Liver (tissue), 9 donors: ENCODE measurements around the gene TSC1. TPM values are rescaled to one million over a fixed set of nuclear protein-coding genes. Genes with fewer than 3 reads are reported as not detected.
A peak's percentile ranks its signal among the peaks of the same experiment; 100 is the strongest.
"Not testable (repeated sequence)": the region's sequence is repeated elsewhere in the genome, so short reads cannot be mapped to it uniquely, and the experiment has no call there.

Source experiments
- DNase-seq: peaks from one replicate; pipeline ENCODE4 v3.0.0-alpha.2; 2017; ENCODE audit warnings: low spot score
- H3K27ac ChIP-seq, 2 donors: one replicate each; pipeline ENCODE4 v1.7.0; 2013; ENCODE audit warnings: inconsistent platforms in 2 of 2, low read length in 2 of 2, control low read depth in 1 of 2, low read depth in 1 of 2, mild to moderate bottlenecking in 1 of 2
- H3K27me3 ChIP-seq, 4 donors: one replicate each; pipeline versions ENCODE4 v1.6.1 to v1.7.0; 2013; ENCODE audit warnings: low read length in 3 of 4, inconsistent platforms in 1 of 4, mild to moderate bottlenecking in 1 of 4, moderate library complexity in 1 of 4; ENCODE audit not compliant: control insufficient read depth in 4 of 4, insufficient read depth in 4 of 4
- H3K36me3 ChIP-seq, 4 donors: one replicate each; pipeline versions ENCODE4 v1.6.1 to v1.7.0; 2013; ENCODE audit warnings: low read length in 3 of 4, mild to moderate bottlenecking in 3 of 4, low read depth in 1 of 4, moderate library complexity in 1 of 4; ENCODE audit not compliant: control insufficient read depth in 4 of 4, insufficient read depth in 3 of 4
- H3K4me1 ChIP-seq, 4 donors: one replicate each; pipeline versions ENCODE4 v1.6.1 to v1.7.0; 2013; ENCODE audit warnings: low read length in 3 of 4, mild to moderate bottlenecking in 3 of 4, moderate library complexity in 1 of 4; ENCODE audit not compliant: control insufficient read depth in 4 of 4, insufficient read depth in 4 of 4
- H3K4me3 ChIP-seq, 3 donors: one replicate each; pipeline versions ENCODE4 v1.6.1 to v1.7.0; 2013; ENCODE audit warnings: low read length in 3 of 3, control low read depth in 1 of 3, low read depth in 1 of 3, mild to moderate bottlenecking in 1 of 3
- H3K9ac ChIP-seq, 2 donors: one replicate each; pipeline ENCODE4 v1.7.0; 2013; ENCODE audit warnings: low read length in 2 of 2, mild to moderate bottlenecking in 2 of 2, moderate library complexity in 2 of 2, control low read depth in 1 of 2, low read depth in 1 of 2
- H3K9me3 ChIP-seq, 4 donors: one replicate each; pipeline versions ENCODE4 v1.6.1 to v1.7.0; 2013; ENCODE audit warnings: low read length in 3 of 4; ENCODE audit not compliant: control insufficient read depth in 4 of 4
- ATF3 ChIP-seq: IDR thresholded peaks from 2 replicates; pipeline ENCODE4 v1.6.1; 2016; ENCODE audit warnings: antibody characterized with exemption
- CTCF ChIP-seq: fragments of 150-350 bp; IDR thresholded peaks from 2 replicates; pipeline ENCODE4 v1.5.1; 2017; ENCODE audit warnings: improper control_type of control experiment, low read depth, low read length; ENCODE audit not compliant: missing input control
- GABPA ChIP-seq, 2 donors: IDR thresholded peaks in 1 of 2; conservative IDR thresholded peaks in 1 of 2; 2 replicates each; pipeline ENCODE4 v1.6.1; 2016; ENCODE audit warnings: antibody characterized with exemption in 2 of 2, mild to moderate bottlenecking in 1 of 2, moderate library complexity in 1 of 2
- HNF4A ChIP-seq, 2 donors: conservative IDR thresholded peaks; 2 replicates each; pipeline ENCODE4 v1.6.1; 2016; ENCODE audit warnings: antibody characterized with exemption in 2 of 2, mild to moderate bottlenecking in 2 of 2
- HNF4G ChIP-seq: IDR thresholded peaks from 2 replicates; pipeline ENCODE4 v1.6.1; 2016; ENCODE audit warnings: antibody characterized with exemption
- JUND ChIP-seq, 2 donors: IDR thresholded peaks; 2 replicates each; pipeline ENCODE4 v1.6.1; 2016; ENCODE audit warnings: antibody characterized with exemption in 2 of 2
- NR2F2 ChIP-seq: IDR thresholded peaks from 2 replicates; pipeline ENCODE4 v1.6.1; 2016; ENCODE audit warnings: antibody characterized with exemption
- REST ChIP-seq: IDR thresholded peaks from 2 replicates; pipeline ENCODE4 v1.6.1; 2016; ENCODE audit warnings: antibody characterized with exemption, mild to moderate bottlenecking
- SP1 ChIP-seq: IDR thresholded peaks from 2 replicates; pipeline ENCODE4 v1.6.1; 2018; ENCODE audit warnings: antibody characterized with exemption, mild to moderate bottlenecking
- ZBTB33 ChIP-seq: IDR thresholded peaks from 2 replicates; pipeline ENCODE4 v1.6.1; 2016; ENCODE audit warnings: antibody characterized with exemption
- WGBS: extraction: QIAGEN DNeasy Blood & Tissue Kit; methylation state at CpG from one replicate; pipeline ENCODE4 v1.1.7; 2013; 5-methylcytosine and 5-hydroxymethylcytosine counted together
- polyA plus RNA-seq, 2 donors: library from polyadenylated mRNA; stranded (reverse) in 1 of 2; unstranded in 1 of 2; fragments of 200-250 nt in 1 of 2; fragments of >200 nt in 1 of 2; fragmentation: Nextera tagmentation in 1 of 2; extraction: Ambion mirVana in 1 of 2; gene quantifications; one replicate each; pipeline versions ENCODE4 v1.2.1 to v1.2.3, GENCODE V29; 2013 to 2015
- total RNA-seq, 2 donors: library from RNA; depleted of rRNA; stranded (reverse); fragments of >200 nt; gene quantifications; one replicate each; pipeline ENCODE4 v1.2.3, GENCODE V29; 2014
- donor health status: healthy.
- donor health status: healthy.
- donor health status: healthy.
- donor health status: healthy.
- donor health status: healthy.

Gene TSC1
- total and polyA plus RNA-seq, 4 donors = 4.6 to 33.5 (median 15.6) TPM

GRCh38 chr9:132990781-132991180 is 46.4 kb upstream of the TSC1 start:
- 90% methylated on average over 14 of the region's 14 CpGs for WGBS
- Histone ChIP-seq H3K4me1 (no peaks in the 10 kb centered on the region), H3K4me3 (no peak overlapping the region), H3K9ac (no peak overlapping the region), H3K27ac (no peak overlapping the region), H3K36me3 (no peaks in the 10 kb centered on the region), H3K9me3 (no peaks in the 10 kb centered on the region), H3K27me3 (peaks cover 0 to 2% (median 0%) of the 10 kb centered on the region in 4 donors)
- DNase-seq = peak; percentile 32
- no peak for TF ChIP-seq JUND (IDR thresholded peaks at IDR 0.05)

- not testable (repeated sequence) for H3K36me3 ChIP-seq, H3K9me3 ChIP-seq, H3K4me1 ChIP-seq, H3K9ac ChIP-seq, H3K27me3 ChIP-seq, H3K4me3 ChIP-seq, H3K27ac ChIP-seq, DNase-seq
- WGBS = 65% methylated on average over 4 of the region's 4 CpGs
These were observed 45.7 kb upstream of the TSC1 start for GRCh38 chr9:132989998-132990557.

- no peak overlapping the region for H3K27ac ChIP-seq
- 90% methylated on average over 23 of the region's 23 CpGs for WGBS
- H3K27me3 ChIP-seq = peaks cover 0 to 2% (median 0%) of the 10 kb centered on the region in 4 donors
- H3K4me1 ChIP-seq = no peaks in the 10 kb centered on the region
- H3K9me3 ChIP-seq = no peaks in the 10 kb centered on the region
- H3K36me3 ChIP-seq = no peaks in the 10 kb centered on the region
- H3K4me3 ChIP-seq = no peak overlapping the region
- TF ChIP-seq HNF4A (conservative IDR thresholded peaks at IDR 0.05) (no peak), SP1 (no peak), REST (no peak), JUND (IDR thresholded peaks at IDR 0.05) (no peak), ATF3 (no peak), CTCF (no peak), GABPA (IDR thresholded peaks at IDR 0.05 in 1 of 2, conservative IDR thresholded peaks at IDR 0.05 in 1 of 2) (no peak), ZBTB33 (no peak), NR2F2 (no peak), HNF4G (no peak)
- no peak overlapping the region for H3K9ac ChIP-seq
- peak; percentile 33 for DNase-seq
These were observed 45.1 kb upstream of the TSC1 start for GRCh38 chr9:132989414-132989996.
